Lower leg skin (tissue), 4 donors: ENCODE results near the gene PDE6A. TPM values are rescaled to one million over a fixed set of nuclear protein-coding genes. Genes with fewer than 3 reads are reported as not detected.

Experiments used
- DNase-seq, 2 donors: peaks; one replicate each; pipeline ENCODE4 v3.0.0-alpha.2; 2019; ENCODE audit warnings: low spot score in 2 of 2
- H3K4me3 ChIP-seq: fragments of 200-600 bp; sonication (generic); 2 replicates; pipeline ENCODE4 v1.5.1; 2017; ENCODE audit warnings: mild to moderate bottlenecking, low read depth; ENCODE audit not compliant: poor library complexity, severe bottlenecking
- POLR2A ChIP-seq, 2 donors: fragments of 450-650 bp; IDR thresholded peaks; one replicate each; pipeline ENCODE4 v1.6.1; 2016 to 2017; ENCODE audit warnings: antibody characterized with exemption in 2 of 2, mild to moderate bottlenecking in 1 of 2, moderate library complexity in 1 of 2
- WGBS, 2 donors: methylation state at CpG; one replicate each; pipeline ENCODE4 v1.1.5; 2018; 5-methylcytosine and 5-hydroxymethylcytosine counted together
- intact Hi-C: fragments of 100-400 bp; cut with DNase I; formaldehyde crosslinking; loops from one replicate; pipeline ENCODE4 v1.15.0; 2023; ENCODE audit warnings: low total_unique reads
- total RNA-seq, 4 donors: library from RNA; depleted of rRNA; stranded (reverse); fragments of >200 nt; gene quantifications; one replicate each; pipeline ENCODE4 v1.1.0, GENCODE V29; 2016
- TF ChIP-seq, protein P1 (sequence below), 3 donors: fragments of 450-650 bp; IDR thresholded peaks; one replicate each; pipeline ENCODE4 v1.5.1; 2016; ENCODE audit warnings: antibody characterized with exemption in 3 of 3, mild to moderate bottlenecking in 3 of 3, moderate library complexity in 2 of 3

PDE6A gene
- total RNA-seq, 4 donors from 2014 or later: 0.04 to 1.0 (median 0.49) TPM; not detected in 1

DNA sequence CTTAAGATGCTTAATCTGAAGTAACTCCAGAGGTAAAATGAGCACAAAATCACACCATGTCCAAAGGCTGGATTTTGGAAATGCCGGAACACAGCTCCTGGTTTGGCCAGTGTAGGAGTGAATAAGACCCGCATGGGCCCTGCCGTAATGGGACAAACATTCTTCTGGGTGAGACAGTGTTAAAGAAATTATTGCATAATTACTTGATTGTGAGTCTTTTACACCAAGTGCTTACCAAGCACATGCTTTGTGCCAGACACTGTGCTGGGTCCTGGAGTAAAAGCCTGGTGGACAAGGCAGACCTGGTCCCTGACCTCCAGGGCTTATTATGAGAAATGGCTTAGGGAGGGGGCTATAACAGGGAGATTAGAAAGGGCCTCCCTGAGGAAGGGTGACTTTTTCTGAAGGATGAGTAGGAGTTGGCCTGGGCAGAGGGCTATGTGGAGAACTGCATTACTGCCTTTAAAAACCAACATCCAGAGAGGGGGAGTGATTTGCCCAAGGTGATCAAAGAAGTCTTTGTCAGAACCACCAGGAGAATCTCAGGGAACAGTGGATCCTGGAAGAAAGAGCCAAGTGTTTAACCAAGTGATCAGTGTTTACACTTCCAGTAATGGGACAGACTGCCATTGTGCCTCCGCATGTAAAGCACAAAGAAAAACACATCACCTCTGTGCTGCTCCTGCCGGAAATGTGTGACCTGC is 3.5 kb downstream of the PDE6A start:
- TF ChIP-seq, protein P1, sequence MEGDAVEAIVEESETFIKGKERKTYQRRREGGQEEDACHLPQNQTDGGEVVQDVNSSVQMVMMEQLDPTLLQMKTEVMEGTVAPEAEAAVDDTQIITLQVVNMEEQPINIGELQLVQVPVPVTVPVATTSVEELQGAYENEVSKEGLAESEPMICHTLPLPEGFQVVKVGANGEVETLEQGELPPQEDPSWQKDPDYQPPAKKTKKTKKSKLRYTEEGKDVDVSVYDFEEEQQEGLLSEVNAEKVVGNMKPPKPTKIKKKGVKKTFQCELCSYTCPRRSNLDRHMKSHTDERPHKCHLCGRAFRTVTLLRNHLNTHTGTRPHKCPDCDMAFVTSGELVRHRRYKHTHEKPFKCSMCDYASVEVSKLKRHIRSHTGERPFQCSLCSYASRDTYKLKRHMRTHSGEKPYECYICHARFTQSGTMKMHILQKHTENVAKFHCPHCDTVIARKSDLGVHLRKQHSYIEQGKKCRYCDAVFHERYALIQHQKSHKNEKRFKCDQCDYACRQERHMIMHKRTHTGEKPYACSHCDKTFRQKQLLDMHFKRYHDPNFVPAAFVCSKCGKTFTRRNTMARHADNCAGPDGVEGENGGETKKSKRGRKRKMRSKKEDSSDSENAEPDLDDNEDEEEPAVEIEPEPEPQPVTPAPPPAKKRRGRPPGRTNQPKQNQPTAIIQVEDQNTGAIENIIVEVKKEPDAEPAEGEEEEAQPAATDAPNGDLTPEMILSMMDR (IDR thresholded peaks at IDR 0.05): no peak
- TF ChIP-seq POLR2A (IDR thresholded peaks at IDR 0.05): no peak
- intact Hi-C loops: no loop called here
- no peak for DNase-seq
- WGBS, 2 donors: 69 to 75% methylated on average over 5 of the region's 5 CpGs
- H3K4me3 ChIP-seq: no peak overlapping the region

DNA sequence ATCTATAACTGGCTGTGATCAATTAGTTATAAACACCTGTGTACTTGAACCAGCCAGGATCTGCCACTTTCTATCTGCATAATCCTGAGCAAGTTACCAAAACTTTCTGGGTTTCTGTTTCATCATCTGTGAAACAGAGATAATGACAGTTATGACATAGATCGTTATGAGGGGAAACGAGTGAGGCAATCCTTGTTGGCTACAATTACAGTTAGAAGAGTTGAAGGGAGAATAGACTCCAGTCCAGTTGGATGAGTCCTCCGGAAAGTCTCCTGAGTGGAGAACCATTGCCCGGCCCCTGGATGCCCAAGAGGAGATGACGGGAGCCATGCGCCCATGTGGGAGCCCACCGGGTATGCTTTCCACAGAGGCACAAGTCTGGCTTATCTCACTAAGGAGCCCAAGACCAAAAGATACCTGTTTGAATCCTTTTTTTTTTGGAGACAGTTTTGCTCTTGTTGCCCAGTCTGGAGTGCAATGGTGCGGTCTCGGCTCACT is 4.5 kb downstream of the PDE6A start:
- no peak for TF ChIP-seq POLR2A (IDR thresholded peaks at IDR 0.05)
- TF ChIP-seq, protein P1 (IDR thresholded peaks at IDR 0.05): no peak
- DNase-seq: no peak
- no peak overlapping the region for H3K4me3 ChIP-seq
- intact Hi-C loops: no loop called here
- WGBS, 2 donors: 72 to 75% methylated on average over 9 of the region's 9 CpGs

DNA sequence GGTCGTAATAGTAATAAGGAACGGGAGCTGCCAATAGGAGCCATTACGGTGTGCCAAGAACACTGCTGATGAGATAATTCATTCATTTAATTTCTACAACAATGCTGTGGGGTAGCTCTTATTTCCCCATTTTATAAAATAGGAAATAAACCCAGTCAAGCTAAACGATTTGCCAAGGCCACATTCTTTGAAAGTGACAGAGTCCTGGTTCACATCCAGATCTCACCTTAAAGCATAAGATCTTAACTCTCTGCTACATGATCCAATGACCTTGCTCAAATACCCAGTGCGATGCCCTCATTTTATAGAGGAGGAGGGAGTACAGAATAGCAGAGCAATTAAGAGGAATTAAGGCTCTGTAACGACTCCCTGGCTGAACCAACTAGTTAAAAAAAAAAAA is 5.0 kb downstream of the PDE6A start:
- DNase-seq: no peak
- H3K4me3 ChIP-seq: no peak overlapping the region
- 37 to 40% methylated on average over 6 of the region's 6 CpGs for WGBS, 2 donors
- TF ChIP-seq, protein P1 (IDR thresholded peaks at IDR 0.05): no peak
- no peak for TF ChIP-seq POLR2A (IDR thresholded peaks at IDR 0.05)
- intact Hi-C loops: no loop called here

DNA sequence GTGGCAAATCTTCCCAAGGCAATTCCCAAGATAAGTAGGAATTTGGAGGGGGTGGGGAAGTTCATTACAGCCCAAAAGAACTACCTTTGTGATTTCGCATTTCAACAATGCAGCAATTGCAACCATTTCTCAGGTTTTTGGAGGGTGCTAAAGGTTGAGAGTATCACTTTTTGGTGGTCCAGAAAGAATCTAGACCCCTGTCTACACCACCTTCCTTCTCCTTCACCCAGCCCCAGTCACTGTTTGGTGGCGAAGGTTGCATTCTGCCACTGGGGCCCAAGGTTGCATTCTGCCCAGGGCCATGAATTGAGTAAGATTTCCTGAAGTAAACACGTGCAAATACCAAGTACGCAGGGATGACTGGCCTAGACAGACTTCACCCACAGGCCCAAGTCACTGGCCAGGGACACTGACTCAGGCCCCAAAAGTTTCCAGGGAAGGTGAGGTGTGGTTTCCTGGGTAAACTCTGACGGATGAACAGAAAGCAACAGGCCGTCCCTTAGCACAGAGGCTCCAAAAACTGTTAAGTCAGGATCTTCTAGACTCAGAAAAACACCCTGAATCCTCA is 5.7 kb downstream of the PDE6A start:
- TF ChIP-seq, protein P1 (IDR thresholded peaks at IDR 0.05): no peak
- TF ChIP-seq POLR2A (IDR thresholded peaks at IDR 0.05): no peak
- no peak overlapping the region for H3K4me3 ChIP-seq
- no peak for DNase-seq
- intact Hi-C loops: no loop called here
- 60 to 62% methylated on average over 6 of the region's 6 CpGs for WGBS, 2 donors

DNA sequence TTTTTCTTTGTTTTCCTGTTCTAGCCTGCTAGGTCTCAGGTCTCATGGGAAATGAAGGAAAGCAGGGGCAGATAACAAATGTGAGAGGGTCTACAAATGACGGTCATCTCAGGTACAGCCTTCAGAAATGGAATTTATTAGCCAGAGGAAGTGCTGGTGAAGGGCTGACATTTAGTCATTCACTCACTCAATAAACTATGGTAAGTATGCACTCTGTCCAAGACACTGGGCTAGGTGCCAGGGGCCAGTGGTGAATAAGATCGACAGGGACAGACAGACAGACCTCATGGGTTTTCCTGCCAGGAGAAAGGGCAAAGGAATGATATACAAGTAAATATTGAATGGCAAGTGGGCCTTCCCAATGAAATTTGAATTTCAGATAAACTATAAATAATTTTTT is 6.3 kb downstream of the PDE6A start:
- TF ChIP-seq, protein P1 (IDR thresholded peaks at IDR 0.05): no peak
- no peak for TF ChIP-seq POLR2A (IDR thresholded peaks at IDR 0.05)

More for the DNA sequence above, 6.3 kb downstream of the PDE6A start:
- H3K4me3 ChIP-seq: no peak overlapping the region
- intact Hi-C loops: no loop called here
- DNase-seq: no peak
- 43 to 44% methylated on average over 2 of the region's 2 CpGs for WGBS, 2 donors
